GM12872 (cell line): ENCODE results near the gene DIAPH2.

Source experiments
- CTCF ChIP-seq: IDR thresholded peaks from 3 replicates; pipeline ENCODE4 v1.5.1; 2011; ENCODE audit warnings: low read depth, mild to moderate bottlenecking, low read length, moderate library complexity; ENCODE audit not compliant: insufficient read depth

Gene DIAPH2

GRCh38 chrX:96834137-96834536 lies 149.5 kb downstream of the DIAPH2 start:
- no peak for TF ChIP-seq CTCF

GRCh38 chrX:96835660-96836289 lies 151.1 kb downstream of the DIAPH2 start:
- no peak for TF ChIP-seq CTCF

GRCh38 chrX:96837808-96838207 lies 153.2 kb downstream of the DIAPH2 start:
- TF ChIP-seq CTCF, result no peak

GRCh38 chrX:96838537-96838936 lies 153.9 kb downstream of the DIAPH2 start:
- no peak for TF ChIP-seq CTCF

GRCh38 chrX:96841325-96841724 lies 156.7 kb downstream of the DIAPH2 start:
- TF ChIP-seq CTCF, result no peak

- TF ChIP-seq CTCF, result no peak
These were observed 158.9 kb downstream of the DIAPH2 start for GRCh38 chrX:96843566-96843965.

GRCh38 chrX:96846841-96847240 lies 162.2 kb downstream of the DIAPH2 start:
- no peak for TF ChIP-seq CTCF
